ENCODE measurements around the gene VCL.
"Not testable (repeated sequence)": the region's sequence is repeated elsewhere in the genome, so short reads cannot be mapped to it uniquely, and the experiment has no call there.

The VCL gene

GRCh38 chr10:74044419-74044818, 46.5 kb downstream of the VCL start:
- DNase-seq = no peak

GRCh38 chr10:74047304-74047703, 49.4 kb downstream of the VCL start:
- no peak for DNase-seq

GRCh38 chr10:74047871-74048270, 50.0 kb downstream of the VCL start:
- no peak for DNase-seq

- no peak for DNase-seq
These were observed 50.5 kb downstream of the VCL start for GRCh38 chr10:74048433-74048832.

GRCh38 chr10:74049955-74050354, 52.0 kb downstream of the VCL start:
- no peak for DNase-seq

- no peak for DNase-seq
These were observed 52.7 kb downstream of the VCL start for GRCh38 chr10:74050653-74051052.

GRCh38 chr10:74051736-74052342, 53.9 kb downstream of the VCL start:
- no peak for DNase-seq

- DNase-seq = no peak
These were observed 55.1 kb downstream of the VCL start for GRCh38 chr10:74052994-74053393.

GRCh38 chr10:74055383-74056049, 57.6 kb downstream of the VCL start:
- no peak for DNase-seq

- DNase-seq = no peak
These were observed 58.3 kb downstream of the VCL start for GRCh38 chr10:74056050-74056818.

GRCh38 chr10:74058071-74058470, 60.2 kb downstream of the VCL start:
- no peak for DNase-seq

- DNase-seq = no peak
These were observed 60.7 kb downstream of the VCL start for GRCh38 chr10:74058658-74059057.

- DNase-seq = no peak
These were observed 63.2 kb downstream of the VCL start for GRCh38 chr10:74061104-74061503.

- not testable (repeated sequence) for DNase-seq
These were observed 64.1 kb downstream of the VCL start for GRCh38 chr10:74061978-74062377.

- no peak for DNase-seq
These were observed 65.3 kb downstream of the VCL start for GRCh38 chr10:74063256-74063655.

- DNase-seq = no peak
These were observed 69.7 kb downstream of the VCL start for GRCh38 chr10:74067373-74068352.

- no peak for DNase-seq
These were observed 73.2 kb downstream of the VCL start for GRCh38 chr10:74071157-74071556.

GRCh38 chr10:74072503-74072902, 74.6 kb downstream of the VCL start:
- no peak for DNase-seq

GRCh38 chr10:74075906-74076305, 78.0 kb downstream of the VCL start:
- DNase-seq = no peak

- DNase-seq = no peak
These were observed 79.0 kb downstream of the VCL start for GRCh38 chr10:74076961-74077360.

GRCh38 chr10:74077416-74077815, 79.5 kb downstream of the VCL start:
- DNase-seq = no peak

GRCh38 chr10:74078037-74078436, 80.1 kb downstream of the VCL start:
- peak; percentile 64 for DNase-seq

Data from activated T-cell treated with anti-CD3 and anti-CD28 coated beads, Interleukin-2, amount 50 U/mL, for 48 hours (primary cell).